Measurements from ENCODE around the gene APRT.
"Not testable (repeated sequence)": the region's sequence is repeated elsewhere in the genome, so short reads cannot be mapped to it uniquely, and the experiment has no call there.

The APRT gene

DNA sequence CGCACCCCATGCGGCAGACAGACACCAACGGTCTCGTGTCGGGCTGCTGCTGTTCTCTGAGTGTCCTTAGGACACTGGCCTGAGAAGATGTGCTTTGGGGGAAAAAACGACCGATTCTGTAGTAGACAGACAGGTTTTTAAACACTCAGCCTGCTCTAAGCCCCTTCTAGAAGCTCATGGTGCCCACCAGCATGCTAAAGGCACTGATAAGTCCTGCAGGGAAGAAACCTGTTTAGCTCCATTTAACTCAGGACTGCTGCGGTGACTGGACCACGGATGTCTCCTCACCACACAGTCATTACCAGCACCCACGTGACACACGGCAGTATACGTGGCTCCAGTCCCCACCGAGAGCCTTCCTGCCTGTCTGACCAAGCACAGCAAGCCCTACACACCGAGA is 19.1 kb upstream of the APRT start:
- Histone ChIP-seq H3K4me3 (ENCODE audit: low read length) (no peak overlapping the region), H3K27ac (ENCODE audit: low read depth, low read length) (no peak overlapping the region), H3K4me1 (ENCODE audit: insufficient read depth, low read length) (no peaks in the 10 kb centered on the region), H3K36me3 (ENCODE audit: insufficient read depth, low read length) (peaks cover 8% of the 10 kb centered on the region; the same call in 1 of the 2 replicates), H3K9me3 (ENCODE audit: insufficient read depth, low read depth, low read length) (no peaks in the 10 kb centered on the region), H3K9ac (ENCODE audit: low read depth, low read length) (no peak overlapping the region), H3K27me3 (ENCODE audit: insufficient read depth, low read length) (no peaks in the 10 kb centered on the region)
- WGBS, result 94% methylated on average over 14 of the region's 14 CpGs

DNA sequence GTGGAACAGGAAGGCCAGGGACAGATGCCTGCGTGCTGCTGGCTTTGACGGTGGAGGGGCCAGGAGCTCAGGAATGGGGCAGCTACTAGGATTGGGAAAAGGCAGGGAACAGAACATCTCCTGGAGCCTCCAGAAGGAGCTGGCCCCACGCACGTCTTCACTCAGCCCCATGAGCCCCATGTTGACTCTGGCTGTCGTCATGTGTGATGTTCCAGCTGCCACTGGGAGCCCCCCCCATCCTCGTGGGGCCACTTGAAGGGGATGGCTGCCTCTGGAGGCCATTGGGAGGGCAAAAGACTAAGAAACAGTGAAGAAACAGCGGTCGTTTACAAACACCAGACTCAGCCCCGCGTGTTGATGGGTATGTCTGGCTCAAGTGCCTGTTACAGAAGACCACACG is 18.5 kb upstream of the APRT start:
- 92% methylated on average over 11 of the region's 11 CpGs for WGBS
- peaks cover 4% of the 10 kb centered on the region; the same call in 1 of the 2 replicates for H3K36me3 ChIP-seq (ENCODE audit: insufficient read depth, low read length)
- H3K9me3 ChIP-seq (ENCODE audit: insufficient read depth, low read depth, low read length), result no peaks in the 10 kb centered on the region
- H3K9ac ChIP-seq (ENCODE audit: low read depth, low read length), result no peak overlapping the region
- no peaks in the 10 kb centered on the region for H3K4me1 ChIP-seq (ENCODE audit: insufficient read depth, low read length)
- no peak overlapping the region for H3K4me3 ChIP-seq (ENCODE audit: low read length)
- H3K27me3 ChIP-seq (ENCODE audit: insufficient read depth, low read length), result no peaks in the 10 kb centered on the region
- H3K27ac ChIP-seq (ENCODE audit: low read depth, low read length), result no peak overlapping the region

DNA sequence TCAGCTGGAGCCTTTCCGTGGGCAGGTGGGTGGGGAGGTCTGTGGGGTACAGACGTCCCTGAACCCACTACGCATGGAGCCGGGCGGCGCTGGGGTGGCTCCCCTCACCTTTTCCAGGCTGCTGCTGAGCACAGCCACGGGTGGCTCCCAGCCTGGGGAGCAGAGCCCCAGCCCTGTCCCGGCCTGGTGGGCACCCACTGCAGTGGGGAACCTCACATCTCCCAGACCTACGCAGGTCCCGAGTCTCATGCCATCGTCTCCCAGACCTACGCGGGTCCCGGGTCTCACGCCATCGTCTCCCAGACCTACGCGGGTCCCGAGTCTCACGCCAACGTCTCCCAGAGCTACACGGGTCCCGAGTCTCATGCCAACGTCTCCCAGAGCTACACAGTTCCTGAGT is 17.0 kb upstream of the APRT start:
- Histone ChIP-seq H3K27ac (ENCODE audit: low read depth, low read length) (no peak overlapping the region), H3K9ac (ENCODE audit: low read depth, low read length) (no peak overlapping the region), H3K9me3 (ENCODE audit: insufficient read depth, low read depth, low read length) (no peaks in the 10 kb centered on the region), H3K27me3 (ENCODE audit: insufficient read depth, low read length) (no peaks in the 10 kb centered on the region), H3K36me3 (ENCODE audit: insufficient read depth, low read length) (no peaks in the 10 kb centered on the region), H3K4me3 (ENCODE audit: low read length) (no peak overlapping the region), H3K4me1 (ENCODE audit: insufficient read depth, low read length) (no peaks in the 10 kb centered on the region)
- 91% methylated on average over 24 of the region's 24 CpGs for WGBS

DNA sequence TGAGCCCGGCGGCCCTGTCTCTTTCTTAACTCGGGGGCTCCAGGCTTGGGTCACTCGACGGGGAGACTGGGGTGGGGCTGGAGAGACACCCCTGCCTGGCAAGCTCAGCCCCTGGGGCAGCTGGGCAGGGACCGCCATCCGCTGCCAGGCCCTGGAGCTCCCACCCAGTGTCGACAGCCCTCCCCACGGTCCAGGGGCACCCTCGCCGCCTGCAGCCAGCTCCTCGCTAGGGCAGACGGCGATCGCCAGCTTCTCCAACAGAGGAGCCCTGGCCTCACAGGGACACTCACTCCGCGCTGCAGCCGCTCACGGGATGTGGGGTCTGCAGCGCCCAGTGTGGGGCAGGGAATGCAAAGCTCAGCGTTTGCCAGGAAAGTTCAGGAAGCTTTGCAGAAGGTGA is 16.0 kb upstream of the APRT start:
- no peaks in the 10 kb centered on the region for H3K9me3 ChIP-seq (ENCODE audit: insufficient read depth, low read depth, low read length)
- H3K36me3 ChIP-seq (ENCODE audit: insufficient read depth, low read length), result no peaks in the 10 kb centered on the region
- no peaks in the 10 kb centered on the region for H3K4me1 ChIP-seq (ENCODE audit: insufficient read depth, low read length)
- WGBS, result 95% methylated on average over 21 of the region's 21 CpGs
- H3K9ac ChIP-seq (ENCODE audit: low read depth, low read length), result no peak overlapping the region
- no peak overlapping the region for H3K4me3 ChIP-seq (ENCODE audit: low read length)
- no peak overlapping the region for H3K27ac ChIP-seq (ENCODE audit: low read depth, low read length)
- no peaks in the 10 kb centered on the region for H3K27me3 ChIP-seq (ENCODE audit: insufficient read depth, low read length)

DNA sequence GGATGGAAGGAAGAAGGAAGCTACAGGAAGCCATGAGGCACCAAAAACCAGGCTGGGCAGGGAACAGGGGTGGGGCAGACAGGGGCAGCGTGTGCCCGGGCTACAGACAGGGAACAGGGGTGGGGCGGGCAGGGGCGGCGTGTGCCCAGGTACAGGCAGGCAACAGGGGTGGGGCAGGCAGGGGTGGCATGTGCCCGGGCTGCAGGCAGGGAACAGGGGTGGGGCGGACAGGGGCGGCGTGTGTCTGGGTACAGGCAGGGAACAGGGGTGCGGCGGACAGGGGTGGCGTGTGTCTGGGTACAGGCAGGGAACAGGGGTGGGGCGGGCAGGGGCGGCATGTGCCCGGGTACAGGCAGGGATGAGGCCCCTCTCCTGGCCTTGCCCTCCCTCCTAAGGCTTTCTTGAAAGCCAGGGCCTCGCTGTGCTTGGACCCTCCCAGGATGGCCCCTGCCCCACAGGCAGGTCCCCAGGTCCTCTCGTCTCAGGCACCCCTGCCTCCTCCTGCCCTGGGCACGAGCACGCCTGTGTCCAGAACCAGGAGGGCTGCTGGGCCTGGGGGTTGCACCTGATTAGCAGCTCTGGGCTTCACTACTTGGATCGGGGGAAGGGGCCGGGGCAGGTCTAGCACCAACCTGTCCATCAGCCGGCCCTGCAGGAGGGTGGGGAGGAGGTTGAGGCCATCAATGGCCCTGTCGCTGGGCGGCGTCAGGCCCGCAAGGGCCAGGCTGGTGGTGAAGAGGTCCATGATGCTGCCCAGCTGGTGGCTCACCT is 14.5 kb upstream of the APRT start:
- 95% methylated on average over 26 of the region's 26 CpGs for WGBS
- H3K36me3 ChIP-seq (ENCODE audit: insufficient read depth, low read length), result no peaks in the 10 kb centered on the region

DNA sequence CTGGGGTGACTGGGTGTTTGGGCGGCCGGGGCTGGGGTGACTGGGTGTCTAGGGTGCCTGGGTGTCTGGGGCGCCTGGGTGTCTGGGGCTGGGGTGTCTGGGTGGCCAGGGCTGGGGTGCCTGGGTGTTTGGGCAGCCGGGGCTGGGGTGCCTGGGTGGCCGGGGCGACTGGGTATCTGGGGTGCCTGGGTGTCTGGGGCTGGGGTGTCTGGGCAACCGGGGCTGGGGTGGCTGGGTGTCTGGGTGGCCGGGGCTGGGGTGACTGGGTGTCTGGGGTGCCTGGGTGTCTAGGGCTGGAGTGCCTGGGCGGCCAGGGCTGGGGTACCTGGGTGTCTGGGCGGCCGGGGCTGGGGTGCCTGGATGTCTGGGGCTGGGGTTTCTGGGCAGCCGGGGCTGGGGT is 13.4 kb upstream of the APRT start:
- H3K27ac ChIP-seq (ENCODE audit: low read depth, low read length), result no peak overlapping the region
- no peak overlapping the region for H3K4me3 ChIP-seq (ENCODE audit: low read length)
- no peaks in the 10 kb centered on the region for H3K27me3 ChIP-seq (ENCODE audit: insufficient read depth, low read length)
- no peaks in the 10 kb centered on the region for H3K9me3 ChIP-seq (ENCODE audit: insufficient read depth, low read depth, low read length)
- no peaks in the 10 kb centered on the region for H3K36me3 ChIP-seq (ENCODE audit: insufficient read depth, low read length)
- 87% methylated on average over 12 of the region's 12 CpGs for WGBS
- H3K9ac ChIP-seq (ENCODE audit: low read depth, low read length), result no peak overlapping the region
- H3K4me1 ChIP-seq (ENCODE audit: insufficient read depth, low read length), result no peaks in the 10 kb centered on the region

More for the DNA sequence above, 14.5 kb upstream of the APRT start:
- Histone ChIP-seq H3K27ac (ENCODE audit: low read depth, low read length) (no peak overlapping the region), H3K9me3 (ENCODE audit: insufficient read depth, low read depth, low read length) (no peaks in the 10 kb centered on the region), H3K9ac (ENCODE audit: low read depth, low read length) (no peak overlapping the region), H3K4me1 (ENCODE audit: insufficient read depth, low read length) (no peaks in the 10 kb centered on the region), H3K4me3 (ENCODE audit: low read length) (no peak overlapping the region), H3K27me3 (ENCODE audit: insufficient read depth, low read length) (no peaks in the 10 kb centered on the region)

DNA sequence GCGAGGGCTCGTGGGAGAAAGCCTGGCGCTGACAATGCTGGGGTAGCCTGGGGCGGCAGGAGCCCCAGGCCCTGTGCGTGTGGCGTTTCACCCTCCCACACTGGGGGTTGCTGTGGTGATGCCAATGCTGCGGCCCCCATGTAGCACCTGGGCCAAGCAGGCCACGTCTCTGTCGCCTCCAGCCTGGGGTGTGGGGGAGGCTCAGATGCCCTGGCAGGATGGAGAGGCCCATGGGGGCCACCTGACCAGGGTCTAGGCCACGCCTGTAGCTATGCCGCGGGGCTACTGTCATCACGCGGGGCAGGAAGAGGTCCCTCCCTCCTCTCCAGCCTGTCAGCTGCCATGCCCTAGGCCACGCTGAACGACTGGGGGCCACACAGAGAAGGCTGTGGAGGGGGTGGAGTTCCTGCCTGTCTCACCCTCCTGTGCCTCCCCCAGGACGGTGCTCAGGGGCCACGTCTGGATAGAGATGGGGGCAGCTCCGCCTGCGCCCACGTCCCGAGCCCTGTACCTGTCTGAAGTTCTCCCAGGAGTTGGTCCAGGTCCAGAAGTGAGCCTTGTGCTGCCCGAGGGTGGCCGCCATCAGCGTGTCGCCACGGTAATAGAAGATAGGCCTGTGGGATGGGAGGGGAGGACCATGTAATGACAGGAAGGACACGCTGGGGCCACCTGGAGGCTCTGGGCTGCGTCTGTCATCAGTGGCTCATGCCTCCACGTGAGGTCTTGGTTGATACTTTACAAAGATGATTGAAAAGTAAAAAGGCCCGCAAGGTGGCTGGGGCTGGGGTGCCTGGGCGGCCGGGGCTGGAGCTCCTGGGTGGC is 12.7 kb upstream of the APRT start:
- no peaks in the 10 kb centered on the region for H3K4me1 ChIP-seq (ENCODE audit: insufficient read depth, low read length)
- H3K36me3 ChIP-seq (ENCODE audit: insufficient read depth, low read length), result no peaks in the 10 kb centered on the region
- no peak overlapping the region for H3K9ac ChIP-seq (ENCODE audit: low read depth, low read length)
- H3K27ac ChIP-seq (ENCODE audit: low read depth, low read length), result no peak overlapping the region
- 90% methylated on average over 33 of the region's 33 CpGs for WGBS
- H3K27me3 ChIP-seq (ENCODE audit: insufficient read depth, low read length), result no peaks in the 10 kb centered on the region
- no peaks in the 10 kb centered on the region for H3K9me3 ChIP-seq (ENCODE audit: insufficient read depth, low read depth, low read length)
- no peak overlapping the region for H3K4me3 ChIP-seq (ENCODE audit: low read length)

DNA sequence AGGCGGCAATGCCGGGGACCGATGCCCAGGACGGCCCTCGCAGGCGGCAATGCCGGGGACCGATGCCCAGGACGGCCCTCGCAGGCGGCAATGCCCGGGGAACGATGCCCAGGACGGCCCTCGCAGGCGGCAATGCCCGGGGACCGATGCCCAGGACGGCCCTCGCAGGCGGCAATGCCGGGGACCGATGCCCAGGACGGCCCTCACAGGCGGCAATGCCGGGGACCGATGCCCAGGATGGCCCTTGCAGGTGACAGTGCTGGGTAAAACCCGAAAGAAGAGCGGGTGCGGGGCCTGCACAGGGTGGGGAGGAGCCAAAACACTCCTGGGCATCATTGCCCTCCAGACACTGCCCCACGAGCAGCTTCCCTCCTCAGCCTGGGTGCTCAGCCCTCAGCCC is 11.9 kb upstream of the APRT start:
- H3K4me1 ChIP-seq (ENCODE audit: insufficient read depth, low read length); H3K27me3 ChIP-seq (ENCODE audit: insufficient read depth, low read length); H3K9ac ChIP-seq (ENCODE audit: low read depth, low read length); H3K36me3 ChIP-seq (ENCODE audit: insufficient read depth, low read length); H3K4me3 ChIP-seq (ENCODE audit: low read length); H3K9me3 ChIP-seq (ENCODE audit: insufficient read depth, low read depth, low read length); H3K27ac ChIP-seq (ENCODE audit: low read depth, low read length): not testable (repeated sequence)
- WGBS, result 95% methylated on average over 30 of the region's 31 CpGs

DNA sequence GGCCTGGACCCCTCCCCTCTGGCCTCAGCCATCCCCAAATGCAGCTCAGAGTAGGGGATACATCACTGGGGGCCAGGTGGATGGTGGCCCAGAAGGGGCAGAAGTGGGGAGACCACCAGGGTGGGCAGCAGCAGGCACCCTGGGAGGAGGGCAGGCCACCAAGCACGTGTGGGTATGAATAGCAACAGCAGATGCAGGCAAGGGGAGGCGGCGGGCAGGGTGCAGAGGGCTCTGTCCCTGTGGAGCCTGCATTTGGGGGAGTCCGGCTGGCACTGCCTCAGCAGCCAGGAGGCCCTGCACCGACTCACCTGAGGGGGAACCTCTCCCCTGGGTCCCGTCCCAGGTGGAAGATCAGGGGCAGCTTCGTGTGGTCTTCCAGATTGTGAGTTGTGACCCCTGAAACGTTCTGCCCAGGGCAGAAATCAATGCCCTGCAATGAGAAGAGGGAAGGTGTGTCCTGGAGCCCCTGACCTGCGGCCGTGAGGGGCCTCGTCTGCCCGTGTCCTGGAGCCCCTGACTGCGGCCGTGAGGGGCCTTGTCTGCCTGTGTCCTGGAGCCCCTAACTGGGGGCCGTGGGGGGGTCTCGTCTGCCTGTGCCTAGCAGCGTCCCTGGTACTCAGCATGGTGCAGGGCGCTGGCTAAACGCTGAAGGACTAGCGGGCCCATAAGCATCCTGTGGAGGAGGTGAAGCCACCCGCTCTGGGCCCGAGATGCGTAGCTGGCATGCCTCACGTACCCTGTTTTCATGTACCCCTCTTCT is 10.7 kb upstream of the APRT start:
- no peaks in the 10 kb centered on the region for H3K27me3 ChIP-seq (ENCODE audit: insufficient read depth, low read length)
- no peak overlapping the region for H3K4me3 ChIP-seq (ENCODE audit: low read length)
- H3K4me1 ChIP-seq (ENCODE audit: insufficient read depth, low read length), result no peaks in the 10 kb centered on the region
- no peak overlapping the region for H3K9ac ChIP-seq (ENCODE audit: low read depth, low read length)
- H3K27ac ChIP-seq (ENCODE audit: low read depth, low read length), result no peak overlapping the region
- no peaks in the 10 kb centered on the region for H3K36me3 ChIP-seq (ENCODE audit: insufficient read depth, low read length)
- no peaks in the 10 kb centered on the region for H3K9me3 ChIP-seq (ENCODE audit: insufficient read depth, low read depth, low read length)
- WGBS, result 94% methylated on average over 24 of the region's 24 CpGs

DNA sequence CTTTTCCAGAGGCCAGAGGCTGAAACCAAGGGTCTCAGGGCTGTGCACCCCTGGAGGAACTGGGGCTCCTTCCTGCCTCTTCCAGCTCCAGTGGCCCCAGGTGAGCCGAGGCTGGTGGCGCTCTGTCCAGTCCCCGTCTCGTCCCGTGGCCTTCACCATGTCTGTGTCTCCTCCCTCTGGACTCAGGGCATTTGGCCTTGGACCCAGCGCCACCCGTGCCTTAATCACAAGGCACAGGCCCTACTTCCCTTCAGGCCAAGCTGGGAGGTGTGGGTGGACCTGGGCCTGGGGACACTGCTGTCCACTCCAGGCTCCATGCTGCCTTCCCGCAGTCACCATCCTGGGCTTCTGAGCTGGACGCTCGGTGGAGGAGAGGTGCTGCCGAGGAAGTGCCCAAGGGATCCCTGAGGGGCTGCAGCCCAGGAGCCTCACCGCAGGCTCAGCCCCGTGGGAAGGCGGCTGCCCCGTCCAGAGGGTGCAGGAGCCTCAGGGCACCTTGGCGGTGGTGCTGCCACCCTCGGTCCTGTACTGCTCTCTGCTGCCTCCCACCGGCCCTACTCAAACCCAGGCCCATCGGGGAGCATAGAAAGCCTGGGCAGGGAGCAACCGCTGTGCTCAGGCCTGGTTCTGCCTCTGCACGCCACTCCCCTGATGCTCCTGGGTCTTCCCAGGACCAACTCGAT is 9.6 kb upstream of the APRT start:
- Histone ChIP-seq H3K4me1 (ENCODE audit: insufficient read depth, low read length) (no peaks in the 10 kb centered on the region), H3K9ac (ENCODE audit: low read depth, low read length) (no peak overlapping the region), H3K9me3 (ENCODE audit: insufficient read depth, low read depth, low read length) (no peaks in the 10 kb centered on the region), H3K4me3 (ENCODE audit: low read length) (no peak overlapping the region), H3K27ac (ENCODE audit: low read depth, low read length) (no peak overlapping the region), H3K36me3 (ENCODE audit: insufficient read depth, low read length) (no peaks in the 10 kb centered on the region), H3K27me3 (ENCODE audit: insufficient read depth, low read length) (no peaks in the 10 kb centered on the region)
- WGBS, result 89% methylated on average over 22 of the region's 22 CpGs

All from HUES64 (cell line).